ENCODE data around the gene DKK3. TPM values are rescaled to one million over a fixed set of nuclear protein-coding genes. Genes with fewer than 3 reads are reported as not detected.

The DKK3 gene
- total RNA-seq, 1 experiment from 2014 or later, result 156 TPM

DNA sequence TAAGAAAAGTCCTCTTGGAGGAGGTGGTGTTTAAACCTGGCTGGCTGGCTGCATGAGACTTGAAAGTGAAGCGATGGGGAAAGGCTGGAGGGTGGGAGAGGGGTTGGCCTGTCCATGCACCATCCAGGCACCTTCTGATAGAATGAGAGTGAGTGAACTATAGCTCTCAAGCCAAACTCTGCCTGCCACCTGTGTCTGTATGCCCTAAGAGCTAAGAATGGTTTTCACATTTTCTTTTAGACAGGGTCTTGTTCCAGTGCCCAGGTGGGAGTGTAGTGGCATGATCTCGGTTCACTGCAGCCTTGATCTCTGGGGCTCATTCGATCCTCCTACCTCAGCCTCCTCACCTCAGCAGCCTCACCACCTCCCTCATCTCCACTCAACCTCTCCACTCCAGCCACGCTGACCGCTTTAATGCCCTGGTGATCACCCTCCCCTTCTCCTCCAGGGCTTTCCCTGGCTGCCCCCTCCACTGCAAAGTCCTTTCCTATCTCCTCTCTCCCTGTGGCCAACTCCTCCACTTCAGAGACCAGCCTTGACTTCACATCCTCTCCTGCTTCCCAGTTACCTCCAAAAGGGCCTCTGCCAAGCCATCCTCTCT lies 38.3 kb upstream of the DKK3 start:
- POLR2A ChIA-PET, result no interaction called here

DNA sequence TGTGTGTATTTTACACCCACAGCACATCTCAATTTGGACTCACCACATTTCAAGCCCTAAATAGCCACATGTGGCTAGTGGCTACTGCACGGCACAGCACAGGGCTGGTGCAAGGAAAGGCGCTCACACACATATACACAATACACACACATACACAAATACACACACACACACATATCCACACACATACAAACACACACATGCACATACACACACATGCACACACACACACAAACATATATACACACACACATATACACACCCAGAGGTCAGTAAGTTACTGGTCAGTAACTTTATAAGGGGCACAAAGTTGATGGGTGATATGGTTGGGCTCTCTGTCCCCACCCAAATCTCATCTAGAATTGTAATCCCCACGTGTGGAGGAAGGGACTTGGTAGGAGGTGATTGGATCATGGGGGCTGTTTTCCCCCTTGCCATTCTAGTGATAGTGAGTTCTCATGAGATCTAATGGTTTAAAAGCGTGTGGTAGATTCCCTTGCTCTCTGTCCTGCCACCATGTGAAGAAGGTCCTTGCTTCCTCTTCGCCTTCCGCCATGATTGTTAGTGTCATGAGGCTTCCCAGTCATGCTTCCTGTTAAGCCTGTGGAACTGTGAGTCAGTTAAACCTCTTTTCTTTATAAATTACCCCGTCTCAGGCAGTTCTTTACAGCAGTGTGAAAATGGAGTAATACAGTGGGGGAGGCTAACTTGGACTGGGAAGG lies 37.6 kb upstream of the DKK3 start:
- Mint-ChIP-seq H3K4me3 (ENCODE audit: unreplicated experiment) (no peak overlapping the region), H3K27ac (ENCODE audit: unreplicated experiment) (peak overlapping the region; percentile 76), H3K27me3 (ENCODE audit: insufficient read depth, unreplicated experiment) (no peaks in the 10 kb centered on the region), H3K36me3 (ENCODE audit: insufficient read depth, unreplicated experiment) (peaks cover 10% of the 10 kb centered on the region), H3K9me3 (ENCODE audit: unreplicated experiment) (peaks cover 15% of the 10 kb centered on the region), H3K4me1 (ENCODE audit: low read depth, unreplicated experiment) (peaks cover 52% of the 10 kb centered on the region)
- H3K27me3 ChIP-seq (replicated peaks; ENCODE audit: control insufficient read depth, insufficient read depth, low read length), result no peaks in the 10 kb centered on the region
- no TSS peak for BruUV-seq (replicated peaks)
- H3K4me1 ChIP-seq, result peaks cover 49% of the 10 kb centered on the region
- ChIA-PET POLR2A (interaction anchor here (0.7 kb wide), 1 partner anchor 43 kb away, joined by 20 read pairs; no protein-coding TSS in a partner anchor), CTCF (interaction anchor here (2.5 kb wide), 1 partner anchor 234 kb away, joined by 16 read pairs; no protein-coding TSS in a partner anchor)
- TF ChIP-seq, protein P1, sequence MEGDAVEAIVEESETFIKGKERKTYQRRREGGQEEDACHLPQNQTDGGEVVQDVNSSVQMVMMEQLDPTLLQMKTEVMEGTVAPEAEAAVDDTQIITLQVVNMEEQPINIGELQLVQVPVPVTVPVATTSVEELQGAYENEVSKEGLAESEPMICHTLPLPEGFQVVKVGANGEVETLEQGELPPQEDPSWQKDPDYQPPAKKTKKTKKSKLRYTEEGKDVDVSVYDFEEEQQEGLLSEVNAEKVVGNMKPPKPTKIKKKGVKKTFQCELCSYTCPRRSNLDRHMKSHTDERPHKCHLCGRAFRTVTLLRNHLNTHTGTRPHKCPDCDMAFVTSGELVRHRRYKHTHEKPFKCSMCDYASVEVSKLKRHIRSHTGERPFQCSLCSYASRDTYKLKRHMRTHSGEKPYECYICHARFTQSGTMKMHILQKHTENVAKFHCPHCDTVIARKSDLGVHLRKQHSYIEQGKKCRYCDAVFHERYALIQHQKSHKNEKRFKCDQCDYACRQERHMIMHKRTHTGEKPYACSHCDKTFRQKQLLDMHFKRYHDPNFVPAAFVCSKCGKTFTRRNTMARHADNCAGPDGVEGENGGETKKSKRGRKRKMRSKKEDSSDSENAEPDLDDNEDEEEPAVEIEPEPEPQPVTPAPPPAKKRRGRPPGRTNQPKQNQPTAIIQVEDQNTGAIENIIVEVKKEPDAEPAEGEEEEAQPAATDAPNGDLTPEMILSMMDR (IDR thresholded peaks at IDR 0.05; ENCODE audit: insufficient read depth in 1 of 2, low read depth in 1 of 2, low read length in 1 of 2, severe bottlenecking in 1 of 2, unreplicated experiment in 1 of 2), result no peak
- DNase-seq, result no peak
- H3K9me3 ChIP-seq, result 0 out of 2 replicates have a peak, but pooled peaks cover 3% of the 10 kb centered on the region
- no peaks in the 10 kb centered on the region for H3K36me3 ChIP-seq (ENCODE audit: control insufficient read depth, insufficient read depth, low read length)
- intact Hi-C loops (cut with micrococcal nuclease; ENCODE audit: unreplicated experiment), result loop anchor here (2.0 kb wide), 2 partner anchors 41 to 57 kb away; no protein-coding TSS in a partner anchor
- H3K4me3 ChIP-seq (ENCODE audit: low read depth, low read length), result no peak overlapping the region

More for the DNA sequence above, 38.3 kb upstream of the DKK3 start:
- peak overlapping the region; percentile 76 for H3K27ac Mint-ChIP-seq (ENCODE audit: unreplicated experiment)
- H3K36me3 Mint-ChIP-seq (ENCODE audit: insufficient read depth, unreplicated experiment), result peaks cover 10% of the 10 kb centered on the region
- Histone ChIP-seq H3K4me1 (peaks cover 49% of the 10 kb centered on the region), H3K4me3 (ENCODE audit: low read depth, low read length) (no peak overlapping the region), H3K36me3 (ENCODE audit: control insufficient read depth, insufficient read depth, low read length) (no peaks in the 10 kb centered on the region), H3K27me3 (replicated peaks; ENCODE audit: control insufficient read depth, insufficient read depth, low read length) (no peaks in the 10 kb centered on the region), H3K9me3 (0 out of 2 replicates have a peak, but pooled peaks cover 2% of the 10 kb centered on the region)
- H3K4me3 Mint-ChIP-seq (ENCODE audit: unreplicated experiment), result no peak overlapping the region
- peaks cover 9% of the 10 kb centered on the region for H3K9me3 Mint-ChIP-seq (ENCODE audit: unreplicated experiment)
- CTCF ChIA-PET, result interaction anchor here (1.4 to 2.0 kb wide), 4 partner anchors 41 to 235 kb away, joined by 5 to 31 read pairs (median 8); no protein-coding TSS in a partner anchor
- no TSS peak for BruUV-seq (replicated peaks)
- intact Hi-C loops (cut with micrococcal nuclease; ENCODE audit: unreplicated experiment), result loop anchor here (1.0 to 2.0 kb wide), 4 partner anchors 40 to 235 kb away; no protein-coding TSS in a partner anchor
- no peak for DNase-seq
- TF ChIP-seq, protein P1 (IDR thresholded peaks at IDR 0.05; ENCODE audit: insufficient read depth in 1 of 2, low read depth in 1 of 2, low read length in 1 of 2, severe bottlenecking in 1 of 2, unreplicated experiment in 1 of 2), result no peak
- peaks cover 48% of the 10 kb centered on the region for H3K4me1 Mint-ChIP-seq (ENCODE audit: low read depth, unreplicated experiment)
- H3K27me3 Mint-ChIP-seq (ENCODE audit: insufficient read depth, unreplicated experiment), result no peaks in the 10 kb centered on the region

DNA sequence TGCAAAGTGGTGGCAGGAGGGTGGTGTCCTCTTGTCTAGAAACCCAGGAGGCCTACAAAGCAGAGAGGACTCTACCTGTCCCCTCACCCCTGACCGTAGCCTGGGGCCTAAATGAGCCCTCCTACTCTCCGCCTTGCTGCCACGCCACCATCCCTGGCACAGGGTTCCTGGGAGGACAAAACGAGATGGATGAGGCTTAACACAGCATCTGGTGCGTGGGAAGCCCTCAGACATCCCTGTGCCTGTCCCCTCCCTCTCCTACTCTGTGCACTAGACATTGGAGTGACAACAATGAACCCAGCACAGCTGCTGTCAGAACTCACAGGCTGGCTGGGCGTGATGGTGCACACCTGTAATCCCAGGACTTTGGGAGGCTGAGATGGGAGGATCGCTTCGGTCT lies 36.4 kb upstream of the DKK3 start:
- Mint-ChIP-seq H3K27ac (ENCODE audit: unreplicated experiment) (peak overlapping the region; percentile 97), H3K36me3 (ENCODE audit: insufficient read depth, unreplicated experiment) (peaks cover 10% of the 10 kb centered on the region), H3K9me3 (ENCODE audit: unreplicated experiment) (peaks cover 18% of the 10 kb centered on the region), H3K4me1 (ENCODE audit: low read depth, unreplicated experiment) (peaks cover 52% of the 10 kb centered on the region), H3K4me3 (ENCODE audit: unreplicated experiment) (no peak overlapping the region), H3K27me3 (ENCODE audit: insufficient read depth, unreplicated experiment) (no peaks in the 10 kb centered on the region)
- DNase-seq, result no peak
- Histone ChIP-seq H3K9me3 (0 out of 2 replicates have a peak, but pooled peaks cover 3% of the 10 kb centered on the region), H3K27me3 (replicated peaks; ENCODE audit: control insufficient read depth, insufficient read depth, low read length) (no peaks in the 10 kb centered on the region), H3K36me3 (ENCODE audit: control insufficient read depth, insufficient read depth, low read length) (no peaks in the 10 kb centered on the region), H3K4me3 (ENCODE audit: low read depth, low read length) (no peak overlapping the region), H3K4me1 (peaks cover 49% of the 10 kb centered on the region)
- ChIA-PET POLR2A (interaction anchor here (0.7 kb wide), 1 partner anchor 121 kb away, joined by 5 read pairs; no protein-coding TSS in a partner anchor), CTCF (interaction anchor here (0.5 to 2.5 kb wide), 27 partner anchors 9 to 257 kb away, joined by 3 to 26 read pairs (median 6); partner anchors contain the start of genes DKK3 and USP47)
- TF ChIP-seq, protein P1 (IDR thresholded peaks at IDR 0.05; ENCODE audit: insufficient read depth in 1 of 2, low read depth in 1 of 2, low read length in 1 of 2, severe bottlenecking in 1 of 2, unreplicated experiment in 1 of 2), result no peak
- BruUV-seq (replicated peaks), result no TSS peak
- intact Hi-C loops (cut with micrococcal nuclease; ENCODE audit: unreplicated experiment), result loop anchor here (1.0 to 5.0 kb wide), 6 partner anchors 52 to 255 kb away; partner anchors contain the start of gene USP47
